CD4-positive, alpha-beta memory T cell (primary cell): Measurements from ENCODE around the gene CCDC50. TPM values are rescaled to one million over a fixed set of nuclear protein-coding genes. Genes with fewer than 3 reads are reported as not detected.
A peak's percentile ranks its signal among the peaks of the same experiment; 100 is the strongest.

Experiments used
- CTCF ChIA-PET: fragments of 350-600 bp; sonication (Branson Sonifier 250); formaldehyde crosslinking; loops from one replicate; lab custom pipeline; 2021; ENCODE audit warnings: inconsistent platforms; ENCODE audit not compliant: partially characterized antibody; lab: Charles Lee
- POLR2A ChIA-PET: fragments of 350-600 bp; sonication (Branson Sonifier 250); formaldehyde crosslinking; loops from one replicate; lab custom pipeline; 2021; ENCODE audit not compliant: partially characterized antibody; lab: Charles Lee
- DNase-seq, 5 donors: peaks; one replicate each; pipeline versions ENCODE4 v3.0.0 to v3.0.0-alpha.2; 2020 to 2022; ENCODE audit warnings: mixed read lengths in 1 of 5
- H3K27ac ChIP-seq: one replicate; pipeline ENCODE4 v1.7.0; 2013; ENCODE audit warnings: low read depth, low read length
- H3K27me3 ChIP-seq: 2 replicates; pipeline ENCODE4 v1.7.0; 2013; ENCODE audit warnings: mild to moderate bottlenecking, low read length, moderate library complexity; ENCODE audit not compliant: insufficient read depth
- H3K36me3 ChIP-seq: 2 replicates; pipeline ENCODE4 v1.7.0; 2013; ENCODE audit warnings: mild to moderate bottlenecking, low read length, moderate library complexity; ENCODE audit not compliant: insufficient read depth
- H3K4me1 ChIP-seq: 2 replicates; pipeline ENCODE4 v1.7.0; 2013; ENCODE audit warnings: mild to moderate bottlenecking, low read length, moderate library complexity; ENCODE audit not compliant: insufficient read depth
- H3K4me3 ChIP-seq, 2 donors: one replicate each; pipeline ENCODE4 v1.7.0; 2013; ENCODE audit warnings: low read length in 2 of 2, mild to moderate bottlenecking in 1 of 2
- H3K9me3 ChIP-seq, 2 donors: one replicate each; pipeline ENCODE4 v1.7.0; 2013; ENCODE audit warnings: low read length in 2 of 2, control low read depth in 1 of 2; ENCODE audit not compliant: control insufficient read depth in 1 of 2
- H3K27ac Mint-ChIP-seq, 7 donors: one replicate each; pipeline ENCODE4 v1.8.0; 2020 to 2021; ENCODE audit warnings: mixed read lengths in 7 of 7, mild to moderate bottlenecking in 6 of 7, inconsistent platforms in 3 of 7, moderate library complexity in 3 of 7
- H3K27me3 Mint-ChIP-seq, 2 donors: one replicate each; pipeline ENCODE4 v1.8.0; 2020 to 2021; ENCODE audit warnings: mixed read lengths in 2 of 2
- H3K36me3 Mint-ChIP-seq, 2 donors: one replicate each; pipeline ENCODE4 v1.8.0; 2020 to 2021; ENCODE audit warnings: mixed read lengths in 2 of 2, inconsistent platforms in 1 of 2, mild to moderate bottlenecking in 1 of 2
- H3K4me1 Mint-ChIP-seq, 4 donors: one replicate each; pipeline ENCODE4 v1.8.0; 2020 to 2021; ENCODE audit warnings: mixed read lengths in 4 of 4, mild to moderate bottlenecking in 1 of 4
- H3K4me3 Mint-ChIP-seq, 8 donors: one replicate each; pipeline ENCODE4 v1.8.0; 2020 to 2021; ENCODE audit warnings: mixed read lengths in 8 of 8, mild to moderate bottlenecking in 7 of 8, moderate library complexity in 6 of 8, inconsistent platforms in 3 of 8
- H3K9me3 Mint-ChIP-seq, 8 donors: one replicate each; pipeline ENCODE4 v1.8.0; 2020 to 2021; ENCODE audit warnings: mixed read lengths in 8 of 8, mild to moderate bottlenecking in 5 of 8, inconsistent platforms in 3 of 8, moderate library complexity in 1 of 8
- intact Hi-C: fragments of 100-400 bp; cut with micrococcal nuclease; formaldehyde crosslinking; loops from one replicate; pipeline ENCODE4 v1.15.1; 2023
- polyA plus RNA-seq, 2 donors: library from polyadenylated mRNA; unstranded; fragments of 300-500 nt; fragmentation: Illumina TruSeq; gene quantifications; one replicate each; pipeline ENCODE4 v1.2.3, GENCODE V29; 2021
- total RNA-seq, 2 experiments: library from RNA; stranded (reverse); gene quantifications; one replicate each; pipeline ENCODE4 v1.2.3, GENCODE V29; 2021

CCDC50 gene
- total and polyA plus RNA-seq, 4 experiments from 2014 or later, result 3.8 to 10.1 (median 7.2) TPM

- Histone ChIP-seq H3K36me3 (no peaks in the 10 kb centered on the region), H3K4me3 (no peak overlapping the region), H3K27ac (no peak overlapping the region), H3K27me3 (no peaks in the 10 kb centered on the region), H3K4me1 (no peaks in the 10 kb centered on the region), H3K9me3 (no peaks in the 10 kb centered on the region)
- DNase-seq, result peak in 1 of 5 donors; percentile 33
- POLR2A ChIA-PET, result no interaction called here
- peaks cover 0 to 2% of the 10 kb centered on the region in 2 donors for H3K36me3 Mint-ChIP-seq
- H3K9me3 Mint-ChIP-seq, result peaks cover 0 to 5% (median under 1%) of the 10 kb centered on the region in 8 donors
- intact Hi-C loops, result no loop called here
- no peak overlapping the region for H3K27ac Mint-ChIP-seq
- CTCF ChIA-PET, result no interaction called here
- no peak overlapping the region for H3K4me3 Mint-ChIP-seq
- H3K27me3 Mint-ChIP-seq, result peaks cover 0 to 4% of the 10 kb centered on the region in 2 donors
- H3K4me1 Mint-ChIP-seq, result no peaks in the 10 kb centered on the region
Measured at GRCh38 chr3:191401775-191402357, 72.7 kb downstream of the CCDC50 start.

GRCh38 chr3:191409791-191410359, 80.7 kb downstream of the CCDC50 start:
- H3K36me3 Mint-ChIP-seq, result no peaks in the 10 kb centered on the region
- peaks cover 0 to 17% (median 12%) of the 10 kb centered on the region in 8 donors for H3K9me3 Mint-ChIP-seq
- Histone ChIP-seq H3K27ac (no peak overlapping the region), H3K4me1 (no peaks in the 10 kb centered on the region), H3K9me3 (no peaks in the 10 kb centered on the region), H3K27me3 (no peaks in the 10 kb centered on the region), H3K4me3 (no peak overlapping the region), H3K36me3 (no peaks in the 10 kb centered on the region)
- CTCF ChIA-PET, result no interaction called here
- H3K27ac Mint-ChIP-seq, result no peak overlapping the region
- POLR2A ChIA-PET, result no interaction called here
- H3K4me3 Mint-ChIP-seq, result no peak overlapping the region
- intact Hi-C loops, result no loop called here
- DNase-seq, result no peak
- H3K4me1 Mint-ChIP-seq, result no peaks in the 10 kb centered on the region
- H3K27me3 Mint-ChIP-seq, result peaks cover 0 to 4% of the 10 kb centered on the region in 2 donors

GRCh38 chr3:191412759-191413158, 83.6 kb downstream of the CCDC50 start:
- Mint-ChIP-seq H3K4me1 (peaks cover 0 to 1% (median 0%) of the 10 kb centered on the region in 4 donors), H3K27ac (no peak overlapping the region), H3K36me3 (no peaks in the 10 kb centered on the region), H3K9me3 (peaks cover 0 to 17% (median 12%) of the 10 kb centered on the region in 8 donors), H3K27me3 (no peaks in the 10 kb centered on the region), H3K4me3 (no peak overlapping the region)
- no peaks in the 10 kb centered on the region for H3K36me3 ChIP-seq
- intact Hi-C loops, result no loop called here
- H3K27me3 ChIP-seq, result no peaks in the 10 kb centered on the region
- CTCF ChIA-PET, result no interaction called here
- H3K27ac ChIP-seq, result no peak overlapping the region
- no peak for DNase-seq
- H3K4me1 ChIP-seq, result no peaks in the 10 kb centered on the region
- no peaks in the 10 kb centered on the region for H3K9me3 ChIP-seq
- POLR2A ChIA-PET, result no interaction called here
- no peak overlapping the region for H3K4me3 ChIP-seq

GRCh38 chr3:191414286-191414685, 85.1 kb downstream of the CCDC50 start:
- intact Hi-C loops, result no loop called here
- Histone ChIP-seq H3K27ac (no peak overlapping the region), H3K27me3 (no peaks in the 10 kb centered on the region), H3K4me3 (no peak overlapping the region), H3K36me3 (no peaks in the 10 kb centered on the region), H3K9me3 (no peaks in the 10 kb centered on the region), H3K4me1 (no peaks in the 10 kb centered on the region)
- Mint-ChIP-seq H3K4me1 (peaks cover 0 to 1% (median 0%) of the 10 kb centered on the region in 4 donors), H3K9me3 (peaks cover 0 to 17% (median 11%) of the 10 kb centered on the region in 8 donors), H3K4me3 (no peak overlapping the region), H3K27ac (no peak overlapping the region), H3K36me3 (no peaks in the 10 kb centered on the region), H3K27me3 (no peaks in the 10 kb centered on the region)
- ChIA-PET CTCF (interaction anchor here (0.8 to 1.5 kb wide), 2 partner anchors 10 to 1030 kb away, joined by 3 to 4 read pairs; no protein-coding TSS in a partner anchor), POLR2A (no interaction called here)
- DNase-seq, result no peak

- H3K4me1 Mint-ChIP-seq, result peaks cover 0 to 1% (median 0%) of the 10 kb centered on the region in 4 donors
- Histone ChIP-seq H3K9me3 (no peaks in the 10 kb centered on the region), H3K36me3 (no peaks in the 10 kb centered on the region), H3K4me3 (no peak overlapping the region), H3K27ac (no peak overlapping the region), H3K27me3 (no peaks in the 10 kb centered on the region), H3K4me1 (no peaks in the 10 kb centered on the region)
- H3K27me3 Mint-ChIP-seq, result no peaks in the 10 kb centered on the region
- intact Hi-C loops, result loop anchor here (5.0 kb wide), 1 partner anchor 1028 kb away; no protein-coding TSS in a partner anchor
- H3K36me3 Mint-ChIP-seq, result no peaks in the 10 kb centered on the region
- no peak for DNase-seq
- no peak overlapping the region for H3K27ac Mint-ChIP-seq
- peaks cover 0 to 14% (median 9%) of the 10 kb centered on the region in 8 donors for H3K9me3 Mint-ChIP-seq
- POLR2A ChIA-PET, result no interaction called here
- H3K4me3 Mint-ChIP-seq, result no peak overlapping the region
- CTCF ChIA-PET, result interaction anchor here (1.5 kb wide), 1 partner anchor 1030 kb away, joined by 4 read pairs; no protein-coding TSS in a partner anchor
Measured at GRCh38 chr3:191414732-191415131, 85.5 kb downstream of the CCDC50 start.

GRCh38 chr3:191415566-191415965, 86.4 kb downstream of the CCDC50 start:
- ChIA-PET POLR2A (no interaction called here), CTCF (no interaction called here)
- Histone ChIP-seq H3K9me3 (no peaks in the 10 kb centered on the region), H3K27ac (no peak overlapping the region), H3K27me3 (no peaks in the 10 kb centered on the region), H3K4me3 (no peak overlapping the region), H3K4me1 (no peaks in the 10 kb centered on the region), H3K36me3 (no peaks in the 10 kb centered on the region)
- no peaks in the 10 kb centered on the region for H3K27me3 Mint-ChIP-seq
- H3K4me1 Mint-ChIP-seq, result peaks cover 0 to 1% (median 0%) of the 10 kb centered on the region in 4 donors
- intact Hi-C loops, result loop anchor here (5.0 kb wide), 1 partner anchor 1027 kb away; no protein-coding TSS in a partner anchor
- H3K9me3 Mint-ChIP-seq, result peaks cover 0 to 6% (median 4%) of the 10 kb centered on the region in 8 donors
- no peaks in the 10 kb centered on the region for H3K36me3 Mint-ChIP-seq
- H3K27ac Mint-ChIP-seq, result no peak overlapping the region
- no peak overlapping the region for H3K4me3 Mint-ChIP-seq
- DNase-seq, result peak in 1 of 5 donors; percentile 36

GRCh38 chr3:191417457-191417729, 88.2 kb downstream of the CCDC50 start:
- Mint-ChIP-seq H3K36me3 (no peaks in the 10 kb centered on the region), H3K27me3 (no peaks in the 10 kb centered on the region), H3K4me3 (no peak overlapping the region), H3K9me3 (peaks cover 0 to 5% (median 0%) of the 10 kb centered on the region in 8 donors), H3K27ac (no peak overlapping the region), H3K4me1 (peaks cover 0 to 1% (median 0%) of the 10 kb centered on the region in 4 donors)
- Histone ChIP-seq H3K27ac (no peak overlapping the region), H3K4me1 (no peaks in the 10 kb centered on the region), H3K4me3 (no peak overlapping the region), H3K9me3 (no peaks in the 10 kb centered on the region), H3K27me3 (no peaks in the 10 kb centered on the region), H3K36me3 (no peaks in the 10 kb centered on the region)
- POLR2A ChIA-PET, result no interaction called here
- intact Hi-C loops, result loop anchor here (5.0 kb wide), 1 partner anchor 1025 kb away; no protein-coding TSS in a partner anchor
- no peak for DNase-seq
- CTCF ChIA-PET, result no interaction called here
